GM12872 (cell line): ENCODE results near the gene GALNT7.
A peak's percentile ranks its signal among the peaks of the same experiment; 100 is the strongest.

Source experiments
- CTCF ChIP-seq: IDR thresholded peaks from 3 replicates; pipeline ENCODE4 v1.5.1; 2011; ENCODE audit warnings: low read depth, mild to moderate bottlenecking, low read length, moderate library complexity; ENCODE audit not compliant: insufficient read depth

Gene GALNT7

GRCh38 chr4:173275150-173275549 is 106.5 kb downstream of the GALNT7 start:
- no peak for TF ChIP-seq CTCF

GRCh38 chr4:173277340-173277739 is 108.7 kb downstream of the GALNT7 start:
- TF ChIP-seq CTCF, result no peak

GRCh38 chr4:173280998-173281397 is 112.4 kb downstream of the GALNT7 start:
- peak; percentile 24; the same call in 1 of the 3 replicates for TF ChIP-seq CTCF

GRCh38 chr4:173281406-173282255 is 113.0 kb downstream of the GALNT7 start:
- TF ChIP-seq CTCF, result no peak

GRCh38 chr4:173282256-173282562 is 113.6 kb downstream of the GALNT7 start:
- TF ChIP-seq CTCF, result no peak

- TF ChIP-seq CTCF, result no peak
Measured at GRCh38 chr4:173282626-173283025, 114.0 kb downstream of the GALNT7 start.

- TF ChIP-seq CTCF, result no peak
Measured at GRCh38 chr4:173284463-173284862, 115.9 kb downstream of the GALNT7 start.
